GM19025 (cell line): ENCODE measurements around the gene PITPNM2.
A peak's percentile ranks its signal among the peaks of the same experiment; 100 is the strongest.

Experiments
- ATAC-seq: cut with Tn5 transposase; IDR thresholded peaks from one replicate; pipeline ENCODE4 v1.9.1; 2021; ENCODE audit warnings: mild to moderate bottlenecking, low read depth, moderate library complexity; ENCODE audit not compliant: unreplicated experiment

PITPNM2 gene

GRCh38 chr12:123150744-123151456 lies at the start of gene PITPNM2:
Gene PITPNM2, minus strand, starts transcription at chr12:123151090. Its CDS starts 116,500 bp downstream, at chr12:123034590.
- peak; percentile 77 for ATAC-seq

- ATAC-seq, result no peak
Measured at GRCh38 chr12:123200414-123200813, 49.5 kb upstream of the PITPNM2 start.

- no peak for ATAC-seq
Measured at GRCh38 chr12:123199936-123200335, 49.0 kb upstream of the PITPNM2 start.

GRCh38 chr12:123187637-123188036 lies 36.7 kb upstream of the PITPNM2 start:
- ATAC-seq, result no peak

- ATAC-seq, result no peak
Measured at GRCh38 chr12:123180171-123180570, 29.3 kb upstream of the PITPNM2 start.

GRCh38 chr12:123171967-123172366 lies 21.1 kb upstream of the PITPNM2 start:
- ATAC-seq, result no peak

GRCh38 chr12:123167329-123167728 lies 16.4 kb upstream of the PITPNM2 start:
- no peak for ATAC-seq

GRCh38 chr12:123165537-123165936 lies 14.6 kb upstream of the PITPNM2 start:
- ATAC-seq, result no peak

GRCh38 chr12:123164710-123165261 lies 13.9 kb upstream of the PITPNM2 start:
- ATAC-seq, result no peak

- ATAC-seq, result no peak
Measured at GRCh38 chr12:123164222-123164621, 13.3 kb upstream of the PITPNM2 start.

- no peak for ATAC-seq
Measured at GRCh38 chr12:123163227-123163626, 12.3 kb upstream of the PITPNM2 start.

- no peak for ATAC-seq
Measured at GRCh38 chr12:123160801-123161487, 10.1 kb upstream of the PITPNM2 start.

- no peak for ATAC-seq
Measured at GRCh38 chr12:123153906-123154305, 3.0 kb upstream of the PITPNM2 start.

- no peak for ATAC-seq
Measured at GRCh38 chr12:123152833-123153232, 1.9 kb upstream of the PITPNM2 start.

GRCh38 chr12:123151457-123152454 lies 866 bp upstream of the PITPNM2 start:
- no peak for ATAC-seq

- peak; percentile 18 for ATAC-seq
Measured at GRCh38 chr12:123150275-123150743, 581 bp downstream of the PITPNM2 start.

- ATAC-seq, result no peak
Measured at GRCh38 chr12:123149501-123150274, 1.2 kb downstream of the PITPNM2 start.

GRCh38 chr12:123149088-123149487 lies 1.8 kb downstream of the PITPNM2 start:
- no peak for ATAC-seq

GRCh38 chr12:123148655-123149054 lies 2.2 kb downstream of the PITPNM2 start:
- ATAC-seq, result no peak

GRCh38 chr12:123148223-123148622 lies 2.7 kb downstream of the PITPNM2 start:
- no peak for ATAC-seq
